NCI-H345 (cell line): ENCODE data around the gene MIA.
"Not testable (repeated sequence)": the region's sequence is repeated elsewhere in the genome, so short reads cannot be mapped to it uniquely, and the experiment has no call there.

Experiments
- DNase-seq: peaks from one replicate; lab custom pipeline; 2025; lab: John Stamatoyannopoulos, UW

Gene MIA

GRCh38 chr19:40750874-40751537 lies 24.3 kb upstream of the MIA start, which contains the start of gene SNRPA:
Gene SNRPA (plus strand): TSS chr19:40751203. CDS start chr19:40751409, 206 bp downstream.
- DNase-seq = peak; percentile 100

GRCh38 chr19:40752257-40752781 lies 23.0 kb upstream of the MIA start:
- DNase-seq = no peak

GRCh38 chr19:40754611-40755247 lies 20.6 kb upstream of the MIA start:
- DNase-seq = no peak

GRCh38 chr19:40755248-40755624 lies 20.1 kb upstream of the MIA start:
- DNase-seq = no peak

GRCh38 chr19:40755791-40756190 lies 19.5 kb upstream of the MIA start:
- DNase-seq = no peak

- DNase-seq = no peak
These were observed 18.7 kb upstream of the MIA start for GRCh38 chr19:40756502-40757110.

GRCh38 chr19:40758491-40758890 lies 16.8 kb upstream of the MIA start:
- no peak for DNase-seq

- DNase-seq = no peak
These were observed 16.0 kb upstream of the MIA start for GRCh38 chr19:40759352-40759751.

GRCh38 chr19:40762754-40763470 lies 12.4 kb upstream of the MIA start:
- DNase-seq = no peak

- no peak for DNase-seq
These were observed 11.8 kb upstream of the MIA start for GRCh38 chr19:40763526-40763925.

- no peak for DNase-seq
These were observed 11.4 kb upstream of the MIA start for GRCh38 chr19:40763963-40764362.

- not testable (repeated sequence) for DNase-seq
These were observed 8.9 kb upstream of the MIA start for GRCh38 chr19:40766385-40766784.

GRCh38 chr19:40768869-40769268 lies 6.5 kb upstream of the MIA start:
- no peak for DNase-seq

GRCh38 chr19:40771101-40771862 lies 4.0 kb upstream of the MIA start:
- peak; percentile 30 for DNase-seq

GRCh38 chr19:40775632-40776022 lies 306 bp downstream of the MIA start:
- no peak for DNase-seq

GRCh38 chr19:40776364-40776763 lies 1.0 kb downstream of the MIA start:
- DNase-seq = no peak

- peak; percentile 98 for DNase-seq
These were observed 1.8 kb downstream of the MIA start for GRCh38 chr19:40776932-40777644.

- DNase-seq = no peak
These were observed 2.3 kb downstream of the MIA start for GRCh38 chr19:40777645-40777936.

- DNase-seq = peak; percentile 100
These were observed 2.8 kb downstream of the MIA start, which contains the start of gene RAB4B for GRCh38 chr19:40777937-40778705. Gene RAB4B (plus strand): TSS chr19:40778247. CDS start chr19:40778376, 129 bp downstream.

- no peak for DNase-seq
These were observed 3.5 kb downstream of the MIA start for GRCh38 chr19:40778706-40779284.
